Muscle of leg (tissue), 16 donors: ENCODE data around the gene OTC. TPM values are rescaled to one million over a fixed set of nuclear protein-coding genes. Genes with fewer than 3 reads are reported as not detected.
A peak's percentile ranks its signal among the peaks of the same experiment; 100 is the strongest.

ENCODE experiments used
- DNase-seq: peaks from one replicate; pipeline ENCODE4 v3.0.0; 2013
- H3K27ac ChIP-seq: one replicate; pipeline ENCODE4 v1.5.1; 2013; ENCODE audit warnings: mild to moderate bottlenecking, low read length, control low read depth
- H3K27me3 ChIP-seq: one replicate; pipeline ENCODE4 v1.6.1; 2013; ENCODE audit warnings: low read length; ENCODE audit not compliant: control insufficient read depth, insufficient read depth
- H3K36me3 ChIP-seq: one replicate; pipeline ENCODE4 v1.6.1; 2013; ENCODE audit warnings: low read length; ENCODE audit not compliant: control insufficient read depth, insufficient read depth
- H3K4me1 ChIP-seq: one replicate; pipeline ENCODE4 v1.6.1; 2013; ENCODE audit warnings: low read length; ENCODE audit not compliant: control insufficient read depth, insufficient read depth
- H3K4me3 ChIP-seq: one replicate; pipeline ENCODE4 v1.5.1; 2013; ENCODE audit warnings: low read length, control low read depth
- H3K9me3 ChIP-seq: replicated peaks from 2 replicates; pipeline ENCODE4 v1.6.1; 2013; ENCODE audit warnings: low read depth, low read length; ENCODE audit not compliant: control insufficient read depth
- WGBS: methylation state at CpG from one replicate; pipeline ENCODE4 v1.1.5; 2013; ENCODE audit warnings: missing lambda C conversion rate; ENCODE audit not compliant: insufficient coverage; 5-methylcytosine and 5-hydroxymethylcytosine counted together
- long read RNA-seq, 11 donors: transcript quantifications; one replicate each; lab custom pipeline, GENCODE V29; 2026
- polyA plus RNA-seq, 8 donors: library from polyadenylated mRNA; unstranded; fragments of 120-200 nt; gene quantifications; one replicate each; pipeline versions ENCODE4 v1.2.1 to v1.2.3, GENCODE V29; 2013; ENCODE audit warnings: inconsistent platforms in 1 of 8, low replicate concordance in 1 of 8; ENCODE audit not compliant: insufficient read length in 8 of 8, insufficient read depth in 1 of 8
- total RNA-seq: library from RNA; stranded (reverse); fragments of 120-200 nt; gene quantifications from one replicate; pipeline ENCODE4 v1.2.4, GENCODE V29; 2013

The OTC gene
- total RNA-seq (0.04 TPM), polyA plus RNA-seq (1 to 10 TPM in 2 of 8 donors, under 1 TPM in 1, not detected in 5; 0.19 to 4.9 (median 1.0) TPM)
- long read RNA-seq, donor 1: 0 reads
- long read RNA-seq, donor 2: 0 reads
- long read RNA-seq, donor 3: 0 reads
- long read RNA-seq, donor 4: 0 reads
- long read RNA-seq, donor 5: 0 reads
- long read RNA-seq, donor 6: 0 reads
- long read RNA-seq, donor 7: 0 reads
- long read RNA-seq, donor 8: 0 reads
- long read RNA-seq, donor 9: 0 reads
- long read RNA-seq, donor 10: 0 reads
- long read RNA-seq, donor 11: 0 reads

DNA sequence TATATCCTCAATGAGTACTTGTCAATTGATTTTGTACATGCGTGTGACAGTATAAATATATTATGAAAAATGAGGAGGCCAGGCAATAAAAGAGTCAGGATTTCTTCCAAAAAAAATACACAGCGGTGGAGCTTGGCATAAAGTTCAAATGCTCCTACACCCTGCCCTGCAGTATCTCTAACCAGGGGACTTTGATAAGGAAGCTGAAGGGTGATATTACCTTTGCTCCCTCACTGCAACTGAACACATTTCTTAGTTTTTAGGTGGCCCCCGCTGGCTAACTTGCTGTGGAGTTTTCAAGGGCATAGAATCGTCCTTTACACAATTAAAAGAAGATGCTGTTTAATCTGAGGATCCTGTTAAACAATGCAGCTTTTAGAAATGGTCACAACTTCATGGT lies at the start of gene OTC:
TSS of gene OTC (plus strand) at position 243 of the 400 bp plus-strand sequence. CDS start at position 336, 93 bp downstream.
- Histone ChIP-seq H3K36me3 (no peaks in the 10 kb centered on the region), H3K27ac (no peak within 1 kb of the TSS), H3K27me3 (peaks cover 8% of the 10 kb centered on the region), H3K4me3 (no peak within 1 kb of the TSS), H3K4me1 (no peaks in the 10 kb centered on the region), H3K9me3 (no peaks in the 10 kb centered on the region)
- DNase-seq: no peak
- WGBS: 41% methylated on average over 2 of the region's 4 CpGs

DNA sequence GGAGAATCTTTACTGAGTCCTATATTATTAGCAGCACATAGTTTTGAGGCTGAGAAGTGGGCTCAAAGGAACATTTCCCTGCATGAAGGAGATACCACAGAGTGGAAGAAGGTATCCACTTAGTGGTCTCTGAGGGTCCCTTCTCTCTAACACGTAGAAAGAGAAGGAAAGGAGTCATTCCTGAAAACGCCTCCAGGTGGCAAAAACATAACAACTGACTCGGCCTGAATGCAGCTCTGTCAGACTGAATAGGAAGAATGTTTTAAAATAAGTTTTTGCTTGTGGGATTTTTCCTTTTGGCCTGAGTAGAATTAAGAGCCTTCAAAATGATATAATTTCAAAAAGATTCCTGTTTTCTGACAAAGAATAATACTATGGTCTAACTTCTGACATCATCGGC lies 48.4 kb upstream of the OTC start:
- H3K27ac ChIP-seq: no peak overlapping the region
- H3K4me1 ChIP-seq: no peaks in the 10 kb centered on the region
- no peak overlapping the region for H3K4me3 ChIP-seq
- no CpG with 5 or more reads among the region's 4 CpGs for WGBS
- no peaks in the 10 kb centered on the region for H3K36me3 ChIP-seq
- H3K27me3 ChIP-seq: peaks cover 16% of the 10 kb centered on the region
- no peaks in the 10 kb centered on the region for H3K9me3 ChIP-seq
- DNase-seq: peak; percentile 21

DNA sequence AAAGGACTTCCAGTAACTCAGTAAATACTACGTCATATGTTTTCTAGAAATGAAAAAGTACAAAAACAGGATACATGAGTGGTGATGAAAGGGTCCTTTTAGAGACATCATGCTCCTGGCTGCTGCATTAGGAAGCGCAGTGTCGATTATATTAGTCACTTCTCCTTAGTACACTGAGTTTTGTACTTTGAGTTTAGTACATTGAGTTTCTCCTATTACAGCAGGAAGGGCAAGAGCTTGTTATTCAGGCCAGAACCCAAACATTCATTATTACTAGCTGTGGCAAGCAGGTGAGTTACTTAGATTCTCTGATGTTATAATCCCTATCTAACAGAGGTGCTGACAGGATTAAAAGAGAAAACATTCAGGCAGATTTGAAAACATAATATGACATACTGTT lies 46.4 kb upstream of the OTC start:
- H3K4me3 ChIP-seq: no peak overlapping the region
- H3K36me3 ChIP-seq: no peaks in the 10 kb centered on the region
- DNase-seq: no peak
- H3K9me3 ChIP-seq: no peaks in the 10 kb centered on the region
- no peaks in the 10 kb centered on the region for H3K4me1 ChIP-seq
- peaks cover 9% of the 10 kb centered on the region for H3K27me3 ChIP-seq
- no CpG with 5 or more reads among the region's 3 CpGs for WGBS
- H3K27ac ChIP-seq: no peak overlapping the region

DNA sequence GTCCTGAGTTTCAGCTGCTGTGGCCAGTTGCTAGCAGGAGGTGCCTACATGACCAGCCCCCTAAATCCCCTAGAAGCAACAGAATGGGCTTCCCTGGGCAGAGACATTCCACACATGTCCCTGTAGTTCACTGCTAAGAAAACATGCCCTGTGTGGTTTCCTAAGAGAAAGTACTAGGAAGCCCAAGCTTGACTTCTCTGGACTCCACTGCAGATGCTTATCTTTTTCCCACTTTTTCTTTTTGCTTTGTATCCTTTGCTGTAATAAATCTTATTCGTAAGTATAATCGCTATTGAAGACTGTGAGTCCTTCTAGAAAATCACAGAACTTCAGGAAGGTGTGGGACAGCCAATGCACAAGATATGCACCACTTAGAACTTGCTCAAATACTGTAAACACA lies 40.7 kb upstream of the OTC start:
- H3K4me3 ChIP-seq: no peak overlapping the region
- no peaks in the 10 kb centered on the region for H3K4me1 ChIP-seq
- peaks cover 2% of the 10 kb centered on the region for H3K27me3 ChIP-seq
- H3K27ac ChIP-seq: no peak overlapping the region
- no peaks in the 10 kb centered on the region for H3K9me3 ChIP-seq
- no peaks in the 10 kb centered on the region for H3K36me3 ChIP-seq
- WGBS: no CpG with 5 or more reads among the region's 2 CpGs
- no peak for DNase-seq

DNA sequence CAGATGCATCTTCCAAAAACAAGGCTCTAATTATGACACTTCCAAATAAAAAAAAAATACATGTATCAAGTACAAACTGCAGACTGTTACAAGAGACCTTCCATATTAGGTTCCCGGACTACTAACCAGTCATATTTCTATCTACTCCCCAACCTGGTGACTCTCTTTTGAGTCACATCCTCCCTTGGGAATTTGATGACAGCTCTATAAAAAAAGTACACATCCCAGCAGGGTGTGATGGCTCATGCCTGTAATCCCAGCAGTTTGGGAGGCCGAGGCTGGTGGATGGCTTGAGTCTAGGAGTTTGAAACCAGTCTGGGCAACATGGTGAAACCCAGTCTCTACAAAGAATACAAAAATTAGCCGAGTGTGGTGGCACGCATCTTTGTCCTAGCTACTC lies 40.0 kb upstream of the OTC start:
- no peaks in the 10 kb centered on the region for H3K36me3 ChIP-seq
- H3K4me3 ChIP-seq: no peak overlapping the region
- no peak for DNase-seq
- H3K27me3 ChIP-seq: peaks cover 2% of the 10 kb centered on the region
- WGBS: 73% methylated on average over 2 of the region's 4 CpGs
- H3K4me1 ChIP-seq: no peaks in the 10 kb centered on the region
- no peak overlapping the region for H3K27ac ChIP-seq
- H3K9me3 ChIP-seq: no peaks in the 10 kb centered on the region

DNA sequence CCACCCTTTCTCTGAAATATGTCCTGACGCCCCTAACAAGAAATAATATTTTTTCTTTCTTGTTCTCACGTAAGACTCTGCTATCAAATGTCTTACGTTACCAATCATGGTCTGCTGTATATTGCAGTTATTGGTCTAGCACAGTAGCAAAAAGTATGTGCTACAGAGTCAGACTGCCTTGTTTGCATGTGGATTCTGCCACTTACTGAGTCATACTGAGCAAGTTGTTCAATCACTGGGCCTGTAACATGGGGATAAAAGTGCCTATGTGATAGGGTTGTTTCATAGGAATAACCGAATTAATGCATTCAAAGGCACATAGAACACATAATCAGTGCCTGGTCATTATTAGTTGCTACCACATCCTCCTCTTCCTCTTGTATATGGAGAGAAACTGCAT lies 39.2 kb upstream of the OTC start:
- no peak for DNase-seq
- Histone ChIP-seq H3K36me3 (no peaks in the 10 kb centered on the region), H3K27ac (no peak overlapping the region), H3K9me3 (no peaks in the 10 kb centered on the region), H3K4me1 (no peaks in the 10 kb centered on the region), H3K4me3 (no peak overlapping the region), H3K27me3 (peaks cover 2% of the 10 kb centered on the region)
- WGBS: no CpG with 5 or more reads among the region's 4 CpGs

DNA sequence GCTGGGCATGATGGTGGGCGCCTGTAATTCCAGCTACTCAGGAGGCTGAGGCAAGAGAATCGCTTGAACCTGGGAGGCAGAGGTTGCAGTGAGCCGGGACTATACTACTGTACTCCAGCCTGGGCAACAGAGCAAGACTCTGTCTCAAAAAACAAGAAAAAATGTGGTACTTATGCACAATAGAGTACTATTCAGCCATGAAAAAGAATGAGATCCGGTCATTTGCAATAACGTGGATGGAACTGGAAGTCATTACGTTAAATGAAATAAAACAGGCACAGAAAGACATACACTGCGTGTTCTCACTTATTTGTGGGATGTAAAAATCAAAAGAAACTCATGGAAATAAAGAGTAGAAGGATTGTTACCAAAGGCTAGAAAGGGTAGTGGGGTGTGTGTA lies 37.2 kb upstream of the OTC start:
- Histone ChIP-seq H3K36me3 (no peaks in the 10 kb centered on the region), H3K4me3 (no peak overlapping the region), H3K27me3 (peaks cover 2% of the 10 kb centered on the region), H3K4me1 (no peaks in the 10 kb centered on the region), H3K27ac (no peak overlapping the region), H3K9me3 (no peaks in the 10 kb centered on the region)
- WGBS: 85% methylated on average over 6 of the region's 7 CpGs
- DNase-seq: no peak

DNA sequence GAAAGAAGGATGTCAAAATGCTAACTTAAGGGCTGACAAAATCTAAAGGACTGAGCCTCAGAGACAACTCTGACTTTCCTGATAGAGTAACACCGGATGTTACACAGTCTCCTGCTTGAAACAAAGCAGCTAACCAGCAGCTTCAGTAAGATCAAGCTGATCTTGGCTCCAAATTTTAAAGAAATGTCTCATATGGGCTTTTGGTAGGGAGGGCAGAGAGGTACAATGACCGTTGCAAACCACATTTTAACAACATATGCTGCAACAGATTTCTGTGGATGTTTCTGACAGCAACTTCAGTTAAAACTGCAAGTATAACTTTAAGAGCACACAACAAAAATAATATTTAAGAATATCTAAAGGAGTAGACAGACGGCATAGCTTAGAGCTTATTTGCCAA lies 34.2 kb upstream of the OTC start:
- 75% methylated on average over 1 of the region's 3 CpGs for WGBS
- no peaks in the 10 kb centered on the region for H3K36me3 ChIP-seq
- H3K9me3 ChIP-seq: no peaks in the 10 kb centered on the region
- H3K4me1 ChIP-seq: no peaks in the 10 kb centered on the region
- no peak overlapping the region for H3K27ac ChIP-seq
- no peak overlapping the region for H3K4me3 ChIP-seq
- DNase-seq: no peak
- H3K27me3 ChIP-seq: no peaks in the 10 kb centered on the region

DNA sequence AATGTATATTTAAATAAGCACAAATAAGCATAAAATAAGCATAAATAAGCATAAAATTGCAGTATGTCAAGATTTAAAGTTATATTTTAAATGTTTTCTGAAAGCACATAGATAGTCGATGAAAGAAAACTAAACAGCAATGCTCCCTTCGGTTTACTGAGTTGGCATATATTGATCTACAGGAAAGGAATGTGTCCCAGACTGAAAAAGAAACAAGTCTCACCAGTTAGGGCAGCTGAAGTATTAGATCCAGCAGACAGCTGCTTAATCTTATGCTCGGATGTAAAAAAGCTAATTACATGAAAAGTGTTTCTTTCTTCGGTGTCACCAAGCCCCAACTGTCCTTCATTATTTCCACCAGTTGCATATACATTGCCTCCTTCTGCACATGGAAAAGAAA lies 33.8 kb upstream of the OTC start:
- Histone ChIP-seq H3K4me3 (no peak overlapping the region), H3K27me3 (no peaks in the 10 kb centered on the region), H3K36me3 (no peaks in the 10 kb centered on the region), H3K27ac (no peak overlapping the region), H3K9me3 (no peaks in the 10 kb centered on the region), H3K4me1 (no peaks in the 10 kb centered on the region)
- DNase-seq: no peak
- no CpG with 5 or more reads among the region's 4 CpGs for WGBS

DNA sequence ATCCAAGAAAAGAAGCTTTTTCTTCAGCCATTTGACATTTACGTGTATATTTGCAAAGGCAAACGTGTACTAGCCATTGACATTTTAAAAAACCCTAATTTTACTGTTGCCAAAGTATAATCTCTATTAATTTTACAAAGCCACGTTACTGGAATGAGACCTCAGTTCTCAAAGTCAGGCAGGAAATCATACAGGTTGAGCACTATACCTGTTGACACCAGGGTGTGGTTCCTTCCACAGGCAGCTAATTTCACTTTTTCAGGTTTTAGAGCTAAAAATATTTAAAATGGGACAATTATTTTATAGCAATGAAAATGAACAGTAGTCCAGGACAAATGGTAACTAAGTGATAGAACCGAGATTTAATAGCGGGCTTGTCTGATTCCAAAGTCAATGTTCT lies 31.6 kb upstream of the OTC start:
- no peak overlapping the region for H3K27ac ChIP-seq
- H3K4me3 ChIP-seq: no peak overlapping the region
- H3K36me3 ChIP-seq: no peaks in the 10 kb centered on the region
- WGBS: 50% methylated on average over 1 of the region's 5 CpGs
- no peaks in the 10 kb centered on the region for H3K4me1 ChIP-seq
- H3K27me3 ChIP-seq: no peaks in the 10 kb centered on the region
- DNase-seq: no peak
- H3K9me3 ChIP-seq: no peaks in the 10 kb centered on the region

DNA sequence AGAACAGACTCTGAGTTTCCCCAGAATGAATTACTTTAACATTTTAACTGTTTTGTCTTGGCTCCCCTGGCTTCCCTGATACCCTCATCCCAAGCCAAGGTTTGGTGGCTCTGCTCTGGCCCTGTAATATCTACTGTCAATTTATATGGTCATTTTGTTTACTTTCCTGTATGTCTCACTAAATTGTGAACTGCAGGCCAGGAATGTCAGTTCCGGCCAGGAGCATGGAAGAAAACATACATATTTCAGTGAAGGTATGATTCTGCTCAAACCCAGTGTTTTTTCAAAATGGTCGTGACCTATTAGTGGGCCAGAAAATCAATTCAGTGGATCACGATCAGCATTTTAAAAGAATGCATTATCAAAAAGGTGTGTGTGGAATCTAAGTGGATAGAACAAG lies 26.3 kb upstream of the OTC start:
- Histone ChIP-seq H3K27ac (no peak overlapping the region), H3K4me1 (peaks cover 2% of the 10 kb centered on the region), H3K4me3 (no peak overlapping the region), H3K36me3 (no peaks in the 10 kb centered on the region), H3K27me3 (peaks cover 2% of the 10 kb centered on the region), H3K9me3 (no peaks in the 10 kb centered on the region)
- no CpG with 5 or more reads among the region's 3 CpGs for WGBS
- no peak for DNase-seq
